ENCODE data around the gene COPZ2.

Gene COPZ2

GRCh38 chr17:48051283-48051682 is 13.7 kb upstream of the COPZ2 start:
- Histone ChIP-seq H3K9ac (ENCODE audit: low read length) (no peak overlapping the region), H3K27ac (ENCODE audit: low read depth, low read length) (no peak overlapping the region), H3K36me3 (ENCODE audit: low read length) (no peaks in the 10 kb centered on the region), H3K27me3 (ENCODE audit: low read length) (no peaks in the 10 kb centered on the region), H3K4me3 (ENCODE audit: insufficient read depth, low read length, poor library complexity, severe bottlenecking) (no peak overlapping the region), H3K9me2 (replicated peaks; ENCODE audit: insufficient read depth, low read length) (no peaks in the 10 kb centered on the region), H3K79me2 (ENCODE audit: insufficient read depth, low read length) (peaks cover 78% of the 10 kb centered on the region), H3K4me2 (ENCODE audit: low read depth, low read length, poor library complexity, severe bottlenecking) (peak overlapping the region; percentile 40), H3K9me3 (ENCODE audit: insufficient read depth, low read length) (no peaks in the 10 kb centered on the region), H4K20me1 (ENCODE audit: low read depth, low read length) (no peaks in the 10 kb centered on the region), H3F3A (ENCODE audit: insufficient read depth) (peaks cover 3% of the 10 kb centered on the region; the same call in 1 of the 2 replicates), H2AFZ (ENCODE audit: low read depth, low read length, severe bottlenecking) (no peak overlapping the region)
- TF ChIP-seq CTCF (IDR thresholded peaks at IDR 0.05; ENCODE audit: insufficient read depth, low read length, poor library complexity, severe bottlenecking) (no peak), EZH2phosphoT487 (conservative IDR thresholded peaks at IDR 0.05; ENCODE audit: low read length) (no peak)

GRCh38 chr17:48048384-48049126 is 11.0 kb upstream of the COPZ2 start:
- TF ChIP-seq CTCF (IDR thresholded peaks at IDR 0.05; ENCODE audit: insufficient read depth, low read length, poor library complexity, severe bottlenecking) = no peak
- no peak for TF ChIP-seq EZH2phosphoT487 (conservative IDR thresholded peaks at IDR 0.05; ENCODE audit: low read length)
- Histone ChIP-seq H3K36me3 (ENCODE audit: low read length) (no peaks in the 10 kb centered on the region), H3K9me2 (replicated peaks; ENCODE audit: insufficient read depth, low read length) (no peaks in the 10 kb centered on the region), H3K27me3 (ENCODE audit: low read length) (no peaks in the 10 kb centered on the region), H3F3A (ENCODE audit: insufficient read depth) (peaks cover 3% of the 10 kb centered on the region; the same call in 1 of the 2 replicates), H3K9ac (ENCODE audit: low read length) (peak overlapping the region; percentile 87), H2AFZ (ENCODE audit: low read depth, low read length, severe bottlenecking) (peak overlapping the region; percentile 47), H4K20me1 (ENCODE audit: low read depth, low read length) (no peaks in the 10 kb centered on the region), H3K4me3 (ENCODE audit: insufficient read depth, low read length, poor library complexity, severe bottlenecking) (peak overlapping the region; percentile 96), H3K27ac (ENCODE audit: low read depth, low read length) (peak overlapping the region; percentile 86), H3K9me3 (ENCODE audit: insufficient read depth, low read length) (no peaks in the 10 kb centered on the region), H3K4me2 (ENCODE audit: low read depth, low read length, poor library complexity, severe bottlenecking) (peak overlapping the region; percentile 79), H3K79me2 (ENCODE audit: insufficient read depth, low read length) (peaks cover 53% of the 10 kb centered on the region)

- Histone ChIP-seq H3F3A (ENCODE audit: insufficient read depth) (peaks cover 3% of the 10 kb centered on the region; the same call in 1 of the 2 replicates), H3K9ac (ENCODE audit: low read length) (peak within 1 kb of the TSS; percentile 87), H4K20me1 (ENCODE audit: low read depth, low read length) (no peaks in the 10 kb centered on the region), H3K36me3 (ENCODE audit: low read length) (no peaks in the 10 kb centered on the region), H3K9me3 (ENCODE audit: insufficient read depth, low read length) (no peaks in the 10 kb centered on the region), H2AFZ (ENCODE audit: low read depth, low read length, severe bottlenecking) (peak within 1 kb of the TSS; percentile 77), H3K4me2 (ENCODE audit: low read depth, low read length, poor library complexity, severe bottlenecking) (peak within 1 kb of the TSS; percentile 91), H3K27ac (ENCODE audit: low read depth, low read length) (peak within 1 kb of the TSS; percentile 86), H3K79me2 (ENCODE audit: insufficient read depth, low read length) (peaks cover 46% of the 10 kb centered on the region), H3K27me3 (ENCODE audit: low read length) (no peaks in the 10 kb centered on the region), H3K9me2 (replicated peaks; ENCODE audit: insufficient read depth, low read length) (no peaks in the 10 kb centered on the region), H3K4me3 (ENCODE audit: insufficient read depth, low read length, poor library complexity, severe bottlenecking) (peak within 1 kb of the TSS; percentile 96)
- TF ChIP-seq CTCF (IDR thresholded peaks at IDR 0.05; ENCODE audit: insufficient read depth, low read length, poor library complexity, severe bottlenecking) (no peak), EZH2phosphoT487 (conservative IDR thresholded peaks at IDR 0.05; ENCODE audit: low read length) (no peak)
These were observed 10.3 kb upstream of the COPZ2 start, which contains the start of gene NFE2L1 for GRCh38 chr17:48047741-48048383. TSS of gene NFE2L1 (plus strand) at chr17:48048359. CDS start at chr17:48051119, 2,760 bp downstream.
